Omental fat pad (tissue), 4 donors: ENCODE results near the gene DSN1. TPM values are rescaled to one million over a fixed set of nuclear protein-coding genes. Genes with fewer than 3 reads are reported as not detected.

Source experiments
- ATAC-seq: fragments of 150-250 bp; one replicate; pipeline ENCODE4 v1.9.1; 2016; ENCODE audit warnings: mild to moderate bottlenecking, moderate library complexity; ENCODE audit not compliant: low FRiP score
- DNase-seq: peaks from one replicate; pipeline ENCODE4 v3.0.0-alpha.2; 2019; ENCODE audit warnings: low spot score
- total RNA-seq, 4 donors: library from RNA; depleted of rRNA; stranded (reverse); fragments of >200 nt; gene quantifications; one replicate each; pipeline ENCODE4 v1.1.0, GENCODE V29; 2016
- TF ChIP-seq, protein P1 (sequence below), 3 donors: fragments of 450-650 bp; IDR thresholded peaks; one replicate each; pipeline ENCODE4 v1.5.1; 2016 to 2017; ENCODE audit warnings: antibody characterized with exemption in 3 of 3, mild to moderate bottlenecking in 3 of 3, moderate library complexity in 2 of 3

The DSN1 gene
- total RNA-seq, 4 donors from 2014 or later: 4.5 to 13.9 (median 5.0) TPM

DNA sequence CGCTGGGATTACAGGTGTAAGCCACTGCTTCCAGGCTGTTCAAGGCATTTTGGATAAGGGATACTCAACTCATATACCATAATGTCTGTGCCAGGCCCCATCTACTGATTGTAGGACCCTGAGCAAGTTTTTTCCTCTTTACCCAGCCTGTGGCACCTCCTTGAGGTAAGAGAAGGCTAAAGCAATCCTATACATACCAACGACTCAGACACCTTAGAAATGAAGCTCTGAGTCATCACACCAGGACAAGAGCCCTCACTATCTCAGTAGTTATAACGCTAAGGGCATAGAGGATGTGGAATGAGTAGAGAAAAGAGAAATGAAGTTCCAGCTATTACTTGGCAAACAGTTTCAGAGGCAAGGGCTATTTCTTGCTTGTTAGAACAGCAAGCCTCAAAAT lies 44.6 kb downstream of the DSN1 start:
- TF ChIP-seq, protein P1, sequence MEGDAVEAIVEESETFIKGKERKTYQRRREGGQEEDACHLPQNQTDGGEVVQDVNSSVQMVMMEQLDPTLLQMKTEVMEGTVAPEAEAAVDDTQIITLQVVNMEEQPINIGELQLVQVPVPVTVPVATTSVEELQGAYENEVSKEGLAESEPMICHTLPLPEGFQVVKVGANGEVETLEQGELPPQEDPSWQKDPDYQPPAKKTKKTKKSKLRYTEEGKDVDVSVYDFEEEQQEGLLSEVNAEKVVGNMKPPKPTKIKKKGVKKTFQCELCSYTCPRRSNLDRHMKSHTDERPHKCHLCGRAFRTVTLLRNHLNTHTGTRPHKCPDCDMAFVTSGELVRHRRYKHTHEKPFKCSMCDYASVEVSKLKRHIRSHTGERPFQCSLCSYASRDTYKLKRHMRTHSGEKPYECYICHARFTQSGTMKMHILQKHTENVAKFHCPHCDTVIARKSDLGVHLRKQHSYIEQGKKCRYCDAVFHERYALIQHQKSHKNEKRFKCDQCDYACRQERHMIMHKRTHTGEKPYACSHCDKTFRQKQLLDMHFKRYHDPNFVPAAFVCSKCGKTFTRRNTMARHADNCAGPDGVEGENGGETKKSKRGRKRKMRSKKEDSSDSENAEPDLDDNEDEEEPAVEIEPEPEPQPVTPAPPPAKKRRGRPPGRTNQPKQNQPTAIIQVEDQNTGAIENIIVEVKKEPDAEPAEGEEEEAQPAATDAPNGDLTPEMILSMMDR (IDR thresholded peaks at IDR 0.05): no peak
- ATAC-seq: no peak
- DNase-seq: no peak

DNA sequence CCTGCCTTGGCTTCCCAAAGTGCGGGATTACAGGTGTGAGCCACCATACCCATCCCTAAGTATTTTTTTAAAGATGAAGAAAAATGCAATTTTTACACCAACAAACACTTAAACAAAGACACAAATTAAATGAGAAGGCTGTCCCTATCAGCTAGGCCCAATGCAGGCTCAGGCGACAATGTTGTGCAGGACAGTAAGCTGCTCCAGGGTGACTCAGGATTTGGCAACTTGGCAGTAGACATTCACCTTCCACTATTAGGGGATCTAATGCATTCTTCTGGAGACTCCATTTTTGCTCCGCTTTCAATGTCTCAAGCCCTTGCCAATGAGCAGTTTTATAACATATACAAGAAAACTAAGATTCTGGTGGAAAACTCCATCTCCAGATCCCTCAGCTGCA lies 47.4 kb downstream of the DSN1 start:
- ATAC-seq (no peak), DNase-seq (no peak)
- TF ChIP-seq, protein P1 (IDR thresholded peaks at IDR 0.05): no peak

DNA sequence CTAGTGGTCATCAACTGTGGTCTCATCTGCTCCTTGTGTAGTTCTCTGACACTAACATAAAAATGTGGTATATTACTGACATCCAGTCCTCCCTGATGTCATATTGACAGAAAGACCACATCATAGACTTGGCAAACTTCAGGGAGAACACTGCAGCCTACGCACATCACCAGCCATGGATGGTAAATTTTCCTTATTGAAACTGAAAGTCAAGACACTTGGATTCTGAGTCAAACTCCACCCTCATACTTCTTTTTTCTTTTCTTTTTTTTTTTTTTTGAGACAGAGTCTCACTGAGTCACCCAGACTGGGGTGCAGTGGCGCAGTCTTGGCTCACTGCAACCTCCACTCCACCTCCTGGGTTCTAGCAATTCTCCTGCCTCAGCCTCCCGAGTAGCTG lies 53.1 kb downstream of the DSN1 start:
- TF ChIP-seq, protein P1 (IDR thresholded peaks at IDR 0.05): no peak
- ATAC-seq (no peak), DNase-seq (no peak)

DNA sequence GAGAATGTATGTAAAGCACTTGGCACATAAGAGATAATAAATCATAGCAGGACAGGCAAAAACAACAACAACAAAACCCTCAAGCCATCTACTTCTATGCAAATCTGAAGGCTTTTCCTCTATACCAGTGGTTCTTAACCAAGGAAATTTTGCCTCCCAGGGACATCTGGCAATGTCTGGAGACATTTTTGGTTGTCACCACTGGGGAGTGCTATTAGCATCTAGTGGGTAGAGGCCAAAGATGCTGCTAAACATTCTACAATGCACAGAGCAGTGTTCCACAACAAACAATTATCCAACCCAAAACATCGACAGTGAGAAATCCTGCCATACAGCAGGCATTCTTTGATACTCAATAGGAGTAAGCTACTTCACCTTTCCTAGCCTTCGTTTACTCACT lies 55.9 kb downstream of the DSN1 start:
- DNase-seq (no peak), ATAC-seq (no peak)
- TF ChIP-seq, protein P1 (IDR thresholded peaks at IDR 0.05): no peak

DNA sequence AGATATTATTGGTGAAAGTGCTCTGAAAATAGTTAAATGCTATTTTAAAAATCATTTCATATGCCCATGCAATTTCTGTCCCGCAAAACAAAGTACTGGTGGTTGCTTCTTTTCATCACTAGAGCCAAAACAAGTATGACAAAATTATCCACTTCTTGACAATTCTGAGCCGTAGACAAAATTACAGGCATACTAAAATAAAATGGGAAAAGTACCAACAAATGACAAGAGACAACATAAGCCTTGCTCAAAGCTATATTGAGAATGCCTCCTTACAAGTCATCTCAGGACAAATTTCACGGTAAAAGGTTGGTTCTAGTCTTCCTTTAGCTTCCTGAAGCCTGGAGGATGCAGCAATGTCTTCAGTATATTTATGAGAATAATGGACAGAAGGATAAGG lies 56.5 kb downstream of the DSN1 start:
- TF ChIP-seq, protein P1 (IDR thresholded peaks at IDR 0.05): no peak
- ATAC-seq: no peak

DNA sequence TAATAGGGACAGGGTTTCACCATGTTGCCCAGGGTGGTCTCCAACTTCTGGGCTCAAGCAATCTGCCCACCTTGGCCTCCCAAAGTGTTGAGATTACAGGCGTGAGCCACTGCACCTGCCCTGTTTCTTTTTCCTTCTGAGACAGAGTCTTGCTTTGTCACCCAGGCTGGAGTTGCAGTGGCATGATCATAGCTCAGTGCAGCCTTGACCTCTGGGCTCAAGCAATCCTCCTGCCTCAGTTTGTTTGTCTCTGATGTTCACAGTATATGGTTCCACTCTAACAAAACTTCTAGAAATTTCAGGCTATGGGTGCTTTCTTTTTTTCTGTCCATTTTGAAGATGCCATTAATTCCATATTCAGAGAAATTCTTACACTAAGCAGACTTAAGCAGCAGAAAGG lies 60.8 kb downstream of the DSN1 start:
- DNase-seq (no peak), ATAC-seq (no peak)
- TF ChIP-seq, protein P1 (IDR thresholded peaks at IDR 0.05): no peak

More for the DNA sequence above, 56.5 kb downstream of the DSN1 start:
- no peak for DNase-seq

DNA sequence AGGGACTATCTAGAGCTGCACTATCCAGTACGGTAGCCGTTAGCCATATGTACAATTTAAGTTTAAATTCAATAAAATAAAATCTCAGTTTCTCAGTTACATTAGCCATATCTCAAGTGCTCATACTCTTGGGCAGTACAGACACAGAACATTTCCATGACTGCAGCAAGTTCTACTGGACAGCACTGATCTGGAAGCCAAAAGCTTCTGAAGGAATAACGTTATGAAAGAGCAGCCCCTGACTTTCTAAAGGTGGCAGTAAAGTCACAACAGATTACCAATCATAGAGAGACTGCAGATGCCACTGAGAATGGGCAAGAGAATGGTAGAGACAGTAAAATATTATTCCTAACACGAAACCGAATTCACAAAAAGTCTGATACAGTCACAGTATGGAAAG lies 64.4 kb downstream of the DSN1 start:
- ATAC-seq (no peak), DNase-seq (no peak)
- TF ChIP-seq, protein P1 (IDR thresholded peaks at IDR 0.05): no peak
